Renal pelvis (tissue), 12 donors: ENCODE data around the gene ZFP28. TPM values are rescaled to one million over a fixed set of nuclear protein-coding genes. Genes with fewer than 3 reads are reported as not detected.

Experiments
- DNase-seq: peaks from one replicate; pipeline ENCODE4 v3.0.0-alpha.2; 2013
- long read RNA-seq, 16 experiments: transcript quantifications; one replicate each; lab custom pipeline, GENCODE V29; 2026
- polyA plus RNA-seq, 3 donors: library from polyadenylated mRNA; unstranded; fragments of 120-200 nt; gene quantifications; one replicate each; pipeline ENCODE4 v1.2.1, GENCODE V29; 2013; ENCODE audit not compliant: insufficient read length in 3 of 3

Gene ZFP28
- 10 to 100 TPM; 12.1 to 16.9 (median 16.8) TPM for polyA plus RNA-seq
- long read RNA-seq, donor 1, full-length matches to known transcripts = 4 of 4 reads
- long read RNA-seq, donor 1, partial matches to known transcripts = 0 of 4 reads
- long read RNA-seq, donor 1, other reads (novel, unspliced or antisense) = 0 of 4 reads
- long read RNA-seq, donor 2, full-length matches to known transcripts = 3 of 3 reads
- long read RNA-seq, donor 2, partial matches to known transcripts = 0 of 3 reads
- long read RNA-seq, donor 2, other reads (novel, unspliced or antisense) = 0 of 3 reads
- long read RNA-seq, donor 3, full-length matches to known transcripts = 5 of 5 reads
- long read RNA-seq, donor 3, partial matches to known transcripts = 0 of 5 reads
- long read RNA-seq, donor 3, other reads (novel, unspliced or antisense) = 0 of 5 reads
- long read RNA-seq, donor 4, partial matches to known transcripts = 0 of 1 reads
- long read RNA-seq, donor 4, other reads (novel, unspliced or antisense) = 0 of 1 reads
- long read RNA-seq, donor 5, partial matches to known transcripts = 0 of 1 reads
- long read RNA-seq, donor 5, other reads (novel, unspliced or antisense) = 0 of 1 reads
- long read RNA-seq, donor 6, full-length matches to known transcripts = 3 of 3 reads
- long read RNA-seq, donor 6, partial matches to known transcripts = 0 of 3 reads
- long read RNA-seq, donor 6, other reads (novel, unspliced or antisense) = 0 of 3 reads
- long read RNA-seq, donor 7, partial matches to known transcripts = 0 of 2 reads
- long read RNA-seq, donor 7, other reads (novel, unspliced or antisense) = 0 of 2 reads
- long read RNA-seq, donor 8, full-length matches to known transcripts = 2 of 2 reads
- long read RNA-seq, donor 8, partial matches to known transcripts = 0 of 2 reads
- long read RNA-seq, donor 8, other reads (novel, unspliced or antisense) = 0 of 2 reads
- long read RNA-seq, donor 9, partial matches to known transcripts = 0 of 1 reads
- long read RNA-seq, donor 9, other reads (novel, unspliced or antisense) = 0 of 1 reads
- long read RNA-seq, donor 10, full-length matches to known transcripts = 2 of 2 reads
- long read RNA-seq, donor 10, partial matches to known transcripts = 0 of 2 reads
- long read RNA-seq, donor 10, other reads (novel, unspliced or antisense) = 0 of 2 reads
- long read RNA-seq, donor 11, full-length matches to known transcripts = 2 of 2 reads
- long read RNA-seq, donor 11, partial matches to known transcripts = 0 of 2 reads
- long read RNA-seq, donor 11, other reads (novel, unspliced or antisense) = 0 of 2 reads
- long read RNA-seq, donor 12, full-length matches to known transcripts = 6 of 6 reads
- long read RNA-seq, donor 12, partial matches to known transcripts = 0 of 6 reads
- long read RNA-seq, donor 12, other reads (novel, unspliced or antisense) = 0 of 6 reads
- long read RNA-seq, donor 13 = 0 reads
- long read RNA-seq, donor 14, full-length matches to known transcripts = 5 of 5 reads
- long read RNA-seq, donor 14, partial matches to known transcripts = 0 of 5 reads
- long read RNA-seq, donor 14, other reads (novel, unspliced or antisense) = 0 of 5 reads
- long read RNA-seq, donor 15, partial matches to known transcripts = 5 of 6 reads
- long read RNA-seq, donor 15, other reads (novel, unspliced or antisense) = 0 of 6 reads
- long read RNA-seq, donor 16, full-length matches to known transcripts = 4 of 4 reads
- long read RNA-seq, donor 16, partial matches to known transcripts = 0 of 4 reads
- long read RNA-seq, donor 16, other reads (novel, unspliced or antisense) = 0 of 4 reads

GRCh38 chr19:56538761-56539263, at the start of gene ZFP28:
TSS of gene ZFP28 (plus strand) at chr19:56538948. CDS start at chr19:56539019, 71 bp downstream.
- no peak for DNase-seq

DNA sequence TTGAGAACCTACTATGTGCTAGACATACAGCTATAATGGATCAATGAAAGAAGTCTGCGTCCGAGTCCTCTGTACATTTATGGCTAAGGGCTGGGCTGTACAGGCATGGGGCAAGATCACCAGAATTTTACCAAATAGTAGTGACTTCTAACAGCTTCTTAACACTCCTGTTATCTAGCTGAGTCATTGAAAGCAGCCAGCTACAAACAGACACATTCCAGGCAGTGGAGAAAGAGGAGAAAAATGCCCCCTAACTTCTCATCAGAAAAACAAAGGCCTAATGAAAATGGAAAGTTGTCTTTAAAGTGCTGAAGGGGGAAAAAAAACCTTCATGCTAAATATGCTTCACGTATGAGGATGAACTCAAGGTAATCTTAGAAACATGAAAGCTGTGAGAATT, 47.3 kb upstream of the ZFP28 start:
- no peak for DNase-seq

DNA sequence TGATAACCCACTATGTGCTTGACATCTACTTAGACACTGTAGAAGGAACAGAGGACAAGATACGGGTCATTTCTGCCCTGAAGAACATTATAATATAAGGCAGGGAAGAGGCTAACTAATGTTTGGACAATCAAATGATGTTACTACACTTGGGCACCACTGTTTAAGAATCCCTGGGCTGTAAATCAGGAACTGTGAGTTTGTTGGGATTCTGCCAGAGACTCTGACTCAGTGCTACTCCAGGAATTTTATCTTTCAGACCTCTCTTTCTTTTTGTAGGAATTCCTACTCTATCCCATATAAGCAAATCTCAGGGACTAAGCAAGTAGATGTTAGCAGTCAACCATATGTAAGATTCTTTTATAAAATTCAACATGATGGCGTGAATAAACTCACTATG, 34.2 kb upstream of the ZFP28 start:
- DNase-seq = no peak

DNA sequence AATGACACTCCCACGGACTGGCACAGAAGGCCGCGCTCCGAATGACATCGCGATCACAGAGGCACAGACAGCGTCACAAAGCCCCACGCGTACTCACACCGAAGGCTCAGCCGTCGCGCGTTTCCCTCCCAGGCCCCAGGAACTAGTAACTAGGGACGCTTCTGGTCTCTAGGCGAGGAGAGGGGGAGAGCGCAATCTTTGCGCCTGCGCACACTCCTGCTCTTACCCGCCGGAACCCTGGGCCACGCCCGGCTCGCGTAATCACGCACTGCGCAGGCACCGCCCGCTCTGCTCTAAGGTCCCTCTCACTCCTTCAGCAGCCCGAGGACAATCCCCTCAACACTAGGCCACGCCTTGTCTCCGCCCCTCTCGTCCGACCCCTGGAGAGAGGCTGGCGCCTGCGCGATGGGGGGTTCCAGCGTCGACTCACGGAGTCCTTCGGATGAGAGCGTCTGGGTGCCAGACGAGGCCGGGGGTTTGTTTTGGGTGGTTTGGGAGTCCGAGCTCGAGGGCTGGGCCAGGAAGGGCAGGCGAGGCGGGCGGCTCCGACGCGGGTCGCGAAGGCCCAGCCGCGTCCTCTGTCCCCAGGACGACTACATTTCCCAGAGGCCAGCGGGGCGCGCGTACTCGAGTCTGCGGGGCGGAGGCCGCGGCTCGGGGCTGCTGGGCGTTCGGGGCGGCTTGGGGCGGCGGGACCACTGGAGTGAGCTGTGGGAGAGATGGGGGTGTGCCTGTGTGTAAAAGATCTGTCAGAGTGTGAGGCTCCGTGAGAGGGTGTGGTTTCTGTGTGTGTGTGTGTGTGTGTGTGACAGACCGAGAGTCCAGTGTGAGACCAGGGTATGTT, 31.1 kb upstream of the ZFP28 start, which contains the start of gene ZNF471:
Gene ZNF471 (plus strand): TSS at position 410 of the 844 bp plus-strand sequence. CDS start 3,717 bp downstream, outside the sequence.
- DNase-seq = peak; percentile 99

DNA sequence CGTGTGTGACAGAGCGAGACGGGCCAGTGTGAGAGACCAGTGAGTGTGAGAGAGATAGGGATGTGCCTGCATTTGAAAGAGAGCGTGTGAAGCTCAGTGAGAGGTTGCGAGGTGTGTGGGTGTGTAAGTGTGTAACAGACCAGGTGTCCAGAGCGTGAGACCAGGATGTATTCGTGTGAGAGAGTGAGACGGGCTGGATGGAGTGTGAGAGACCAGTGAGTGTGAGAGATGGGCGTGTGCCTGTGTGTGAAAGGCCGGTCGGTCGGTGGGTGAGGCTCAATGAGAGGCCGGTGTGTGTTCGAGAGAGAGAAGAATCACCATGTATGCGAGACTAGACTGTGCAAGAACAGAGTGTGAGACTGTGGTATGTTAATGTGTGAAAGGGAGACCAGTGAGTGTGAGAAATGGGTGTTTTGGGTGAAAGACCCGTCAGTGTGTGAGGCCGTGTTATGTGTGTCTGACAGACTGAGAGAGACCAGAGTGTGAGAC, 30.4 kb upstream of the ZFP28 start:
- DNase-seq = no peak

- DNase-seq = no peak
Measured at GRCh38 chr19:56525214-56525860, 13.4 kb upstream of the ZFP28 start.

DNA sequence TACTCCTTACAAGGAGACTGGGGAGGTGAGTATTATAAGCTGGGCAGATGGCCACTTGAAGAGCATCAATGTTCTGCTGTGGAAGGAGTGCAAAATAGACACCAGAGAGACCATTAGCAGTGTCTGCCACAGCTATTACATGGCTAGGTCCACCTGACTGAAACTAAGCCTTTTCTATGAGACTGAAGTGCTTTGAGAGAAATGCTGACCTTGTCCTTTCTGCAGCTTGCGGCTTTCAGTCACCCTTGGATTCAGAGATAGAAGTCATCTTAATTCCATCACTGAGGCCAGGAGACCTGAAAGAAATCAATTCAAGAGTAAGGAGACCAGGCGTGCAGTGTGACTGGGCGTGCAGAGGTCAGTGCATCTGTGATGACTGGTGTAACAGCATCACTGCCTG, 1.3 kb upstream of the ZFP28 start:
- DNase-seq = no peak

GRCh38 chr19:56538254-56538760, 441 bp upstream of the ZFP28 start:
- DNase-seq = peak; percentile 89

GRCh38 chr19:56543776-56544175, 5.0 kb downstream of the ZFP28 start:
- no peak for DNase-seq

- no peak for DNase-seq
Measured at GRCh38 chr19:56547535-56547934, 8.8 kb downstream of the ZFP28 start.

DNA sequence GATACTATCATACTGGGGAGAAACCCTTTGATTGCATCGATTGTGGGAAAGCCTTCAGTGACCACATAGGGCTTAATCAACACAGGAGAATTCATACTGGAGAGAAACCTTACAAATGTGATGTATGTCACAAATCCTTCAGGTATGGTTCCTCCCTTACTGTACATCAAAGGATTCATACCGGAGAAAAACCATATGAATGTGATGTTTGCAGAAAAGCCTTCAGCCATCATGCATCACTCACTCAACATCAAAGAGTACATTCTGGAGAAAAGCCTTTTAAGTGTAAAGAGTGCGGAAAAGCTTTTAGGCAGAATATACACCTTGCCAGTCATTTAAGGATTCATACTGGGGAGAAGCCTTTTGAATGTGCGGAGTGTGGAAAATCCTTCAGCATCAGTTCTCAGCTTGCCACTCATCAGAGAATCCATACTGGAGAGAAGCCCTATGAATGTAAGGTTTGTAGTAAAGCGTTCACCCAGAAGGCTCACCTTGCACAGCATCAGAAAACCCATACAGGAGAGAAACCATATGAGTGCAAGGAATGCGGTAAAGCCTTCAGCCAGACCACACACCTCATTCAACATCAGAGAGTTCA, 15.6 kb downstream of the ZFP28 start:
- DNase-seq = no peak

GRCh38 chr19:56562766-56563165, 24.0 kb downstream of the ZFP28 start:
- DNase-seq = no peak

GRCh38 chr19:56566904-56567273, 28.1 kb downstream of the ZFP28 start:
- no peak for DNase-seq

DNA sequence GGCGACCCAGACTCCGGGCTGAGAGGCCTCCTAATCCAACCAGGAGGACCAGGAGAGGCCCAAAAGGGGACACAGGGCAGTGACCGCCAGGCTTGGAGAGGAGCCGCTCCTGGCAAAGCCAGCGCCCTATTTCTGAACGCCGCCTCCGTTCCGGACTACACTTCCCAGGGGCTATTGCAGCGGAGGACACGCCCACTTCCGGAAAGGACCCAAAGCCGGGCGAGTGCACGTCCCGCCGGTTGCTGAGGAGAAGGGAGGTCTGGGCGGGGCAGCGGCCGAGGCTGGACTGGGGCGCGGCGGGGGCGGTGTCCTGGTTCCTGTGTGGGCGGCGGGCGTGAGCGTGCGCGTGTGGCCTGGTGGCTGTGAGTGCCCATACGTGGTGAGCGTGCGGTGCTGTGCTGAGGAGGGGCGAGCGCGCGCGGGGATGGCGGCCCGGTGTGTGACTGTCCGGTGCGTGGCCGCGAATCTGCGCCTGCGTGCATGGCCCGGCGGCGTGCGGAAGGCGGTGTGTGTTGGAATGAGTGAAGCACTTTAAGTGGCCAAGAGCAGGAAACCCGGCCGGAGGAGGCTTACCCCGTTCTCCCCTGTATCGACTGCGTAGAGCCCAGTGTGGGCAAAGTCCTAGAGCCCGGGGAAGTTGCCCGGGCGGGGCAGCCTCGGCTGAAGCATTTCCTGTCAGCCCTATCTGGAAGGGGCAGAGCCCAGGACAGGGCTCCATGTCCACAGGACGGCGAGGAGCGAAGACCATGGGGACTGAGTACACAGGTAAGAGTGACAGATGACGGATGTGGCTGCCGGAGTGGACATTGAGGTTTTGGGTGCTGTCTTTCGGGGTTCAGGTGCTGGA, 28.7 kb downstream of the ZFP28 start, which contains the start of gene ZNF470:
Gene ZNF470 (plus strand): TSS at position 195 of the 847 bp plus-strand sequence. CDS start 2,844 bp downstream, outside the sequence.
- peak; percentile 93 for DNase-seq

- DNase-seq = peak; percentile 2
Measured at GRCh38 chr19:56572589-56572988, 33.8 kb downstream of the ZFP28 start.

DNA sequence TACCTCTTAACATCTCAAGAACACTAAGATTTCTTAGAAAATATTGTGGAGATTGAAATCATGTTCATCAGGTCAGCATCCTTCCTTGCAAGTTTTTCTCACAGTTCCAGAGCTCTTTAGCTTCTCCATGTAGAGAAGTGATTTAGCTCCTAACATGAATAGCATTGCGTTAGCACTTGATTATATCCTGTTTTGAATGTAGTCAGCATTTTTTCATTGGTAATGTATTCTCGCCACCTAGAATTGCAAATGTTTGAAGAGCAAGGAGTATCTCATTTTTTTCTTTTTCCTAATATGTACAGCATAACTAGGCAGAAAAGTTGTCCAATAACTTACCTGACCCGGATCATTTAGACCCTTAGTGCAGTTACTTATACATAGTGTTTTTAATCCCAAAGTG, 35.2 kb downstream of the ZFP28 start:
- no peak for DNase-seq
